GM19043 (cell line): Measurements from ENCODE around the gene PGLYRP2.

Source experiments
- ATAC-seq: cut with Tn5 transposase; IDR thresholded peaks from one replicate; pipeline ENCODE4 v1.9.1; 2021; ENCODE audit warnings: low read depth; ENCODE audit not compliant: unreplicated experiment

PGLYRP2 gene

GRCh38 chr19:15442142-15442920 lies 37.0 kb downstream of the PGLYRP2 start:
- ATAC-seq = no peak

- no peak for ATAC-seq
Measured at GRCh38 chr19:15441317-15441716, 38.0 kb downstream of the PGLYRP2 start.

GRCh38 chr19:15439821-15440641 lies 39.3 kb downstream of the PGLYRP2 start:
- no peak for ATAC-seq

GRCh38 chr19:15439078-15439799 lies 40.1 kb downstream of the PGLYRP2 start:
- no peak for ATAC-seq

- ATAC-seq = no peak
Measured at GRCh38 chr19:15438577-15438976, 40.7 kb downstream of the PGLYRP2 start.

- no peak for ATAC-seq
Measured at GRCh38 chr19:15438124-15438496, 41.2 kb downstream of the PGLYRP2 start.

- no peak for ATAC-seq
Measured at GRCh38 chr19:15437355-15438123, 41.8 kb downstream of the PGLYRP2 start.

GRCh38 chr19:15436826-15437110 lies 42.5 kb downstream of the PGLYRP2 start:
- no peak for ATAC-seq

GRCh38 chr19:15436012-15436825 lies 43.1 kb downstream of the PGLYRP2 start:
- ATAC-seq = no peak

GRCh38 chr19:15433519-15434069 lies 45.7 kb downstream of the PGLYRP2 start:
- ATAC-seq = no peak

- no peak for ATAC-seq
Measured at GRCh38 chr19:15432629-15433518, 46.4 kb downstream of the PGLYRP2 start.

- no peak for ATAC-seq
Measured at GRCh38 chr19:15432018-15432494, 47.2 kb downstream of the PGLYRP2 start.

GRCh38 chr19:15431396-15432017 lies 47.8 kb downstream of the PGLYRP2 start:
- ATAC-seq = no peak

GRCh38 chr19:15430526-15431120 lies 48.7 kb downstream of the PGLYRP2 start:
- no peak for ATAC-seq

- ATAC-seq = no peak
Measured at GRCh38 chr19:15429825-15430467, 49.4 kb downstream of the PGLYRP2 start.

- ATAC-seq = no peak
Measured at GRCh38 chr19:15428956-15429824, 50.1 kb downstream of the PGLYRP2 start.
